A549 treated with ZK216348 at 1 μM for 4 hours (cell line): ENCODE data around the gene CD74. TPM values are rescaled to one million over a fixed set of nuclear protein-coding genes. Genes with fewer than 3 reads are reported as not detected.

Source experiments
- total RNA-seq: library from RNA; stranded (reverse); fragments of 200-300 nt; extraction: Qiagen RNA extraction; gene quantifications from 5 replicates; pipeline ENCODE4 v1.2.3, GENCODE V29; 2022; ENCODE audit warnings: low read depth

The CD74 gene
- not detected in 5 replicates for total RNA-seq

GRCh38 chr5:150412319-150413175 is at the start of gene CD74:
CD74 (minus strand) TSS chr5:150412910; CDS start chr5:150412749, 161 bp downstream.

GRCh38 chr5:150449517-150450339 is 37.0 kb upstream of the CD74 start, which contains the start of gene RPS14:
RPS14 (minus strand) TSS chr5:150449739; CDS start chr5:150447733, 2,006 bp downstream.

GRCh38 chr5:150357326-150358260 is 55.1 kb downstream of the CD74 start, which contains the start of gene TCOF1:
TCOF1 (plus strand) TSS chr5:150357697; CDS start chr5:150357747, 50 bp downstream.

Other genes starting within 250 kb of the CD74 start
- gene CDX1, start 246.1 kb downstream of the CD74 start, total RNA-seq: not detected in 5 replicates
- gene SLC6A7, start 222.8 kb downstream of the CD74 start, total RNA-seq: 0.04 TPM in 2 of 5 replicates, not detected in the others
- gene CAMK2A, start 123.1 kb downstream of the CD74 start, total RNA-seq: 0.69 to 1.1 TPM (median 0.98 TPM) in 5 replicates
- gene ARSI, start 110.0 kb downstream of the CD74 start, total RNA-seq: 22.1 to 46.5 TPM (median 38.3 TPM) in 5 replicates
- gene TCOF1, start 55.2 kb downstream of the CD74 start, total RNA-seq: 67.9 to 86.5 TPM (median 85.0 TPM) in 5 replicates
- 2,266 to 2,948 TPM (median 2,887 TPM) in 5 replicates for gene RPS14, start 36.8 kb upstream of the CD74 start, total RNA-seq
- gene NDST1, start 95.2 kb upstream of the CD74 start, total RNA-seq: 40.4 to 72.8 TPM (median 62.6 TPM) in 5 replicates
- 17.5 to 31.2 TPM (median 29.6 TPM) in 5 replicates for gene SYNPO, start 227.8 kb upstream of the CD74 start, total RNA-seq
- 0.07 to 0.09 TPM in 2 of 5 replicates, not detected in the others for gene MYOZ3, start 248.3 kb upstream of the CD74 start, total RNA-seq